K562 (cell line): Measurements from ENCODE around the gene P4HB. TPM values are rescaled to one million over a fixed set of nuclear protein-coding genes. Genes with fewer than 3 reads are reported as not detected.

Experiments used
- ASH1L ChIP-seq: fragments of 450-650 bp; IDR thresholded peaks from 2 replicates; pipeline ENCODE4 v1.6.1; 2018; ENCODE audit warnings: borderline replicate concordance, mild to moderate bottlenecking, low read depth; ENCODE audit not compliant: partially characterized antibody
- CBX1 ChIP-seq: sonication (generic); IDR thresholded peaks from 2 replicates; pipeline ENCODE4 v1.6.1; 2016; ENCODE audit warnings: antibody characterized with exemption, low read depth, mild to moderate bottlenecking
- GABPB1 ChIP-seq: sonication (generic); formaldehyde crosslinking; IDR thresholded peaks from 2 replicates; pipeline ENCODE4 v1.8.0; 2022; ENCODE audit warnings: mild to moderate bottlenecking, missing genetic modification reagents
- KDM1A ChIP-seq, 2 experiments: fragments of 450-650 bp; IDR thresholded peaks; 2 replicates each; pipeline ENCODE4 v1.6.1; 2016; ENCODE audit warnings: mild to moderate bottlenecking in 2 of 2
- NFE2L1 ChIP-seq: fragments of 450-650 bp; IDR thresholded peaks from 2 replicates; pipeline ENCODE4 v1.6.1; 2016; ENCODE audit warnings: missing genetic modification characterization, low read depth, mild to moderate bottlenecking, missing compliant biosample characterization, moderate library complexity, borderline replicate concordance
- POLR3G ChIP-seq: IDR thresholded peaks from 2 replicates; pipeline ENCODE4 v1.6.1; 2011; ENCODE audit not compliant: insufficient read length, insufficient replicate concordance; ENCODE audit errors: extremely low read depth
- TAF9B ChIP-seq: fragments of 450-650 bp; IDR thresholded peaks from 2 replicates; pipeline ENCODE4 v1.6.1; 2018; ENCODE audit warnings: mild to moderate bottlenecking; ENCODE audit not compliant: partially characterized antibody
- polyA plus RNA-seq, 8 experiments: library from polyadenylated mRNA; depleted of rRNA in 4 of 8; stranded (reverse) in 5 of 8; unstranded in 3 of 8; fragments of >200 nt; fragmentation: Nextera tagmentation in 2 of 8; fragmentation: Illumina TruSeq in 1 of 8; extraction: Ambion mirVana in 2 of 8; extraction: Trizol in 1 of 8; gene quantifications; 2 replicates each; pipeline versions ENCODE4 v1.2.1 to v1.2.3, GENCODE V29; 2011 to 2014; ENCODE audit warnings: inconsistent platforms in 1 of 8, missing spikeins in 1 of 8
- total RNA-seq, 7 experiments: library from RNA; depleted of rRNA in 6 of 7; stranded (reverse); fragments of >200 nt in 6 of 7; fragmentation: Illumina TruSeq in 2 of 7; extraction: Trizol in 2 of 7; gene quantifications; 2 replicates each; pipeline versions ENCODE4 v1.2.1 to v1.2.3, GENCODE V29; 2011 to 2021; ENCODE audit warnings: low replicate concordance in 1 of 7
- TF ChIP-seq, protein P1 (sequence below), 2 experiments: fragments of 450-650 bp; IDR thresholded peaks; 2 replicates each; pipeline ENCODE4 v1.6.1; 2016; ENCODE audit warnings: mild to moderate bottlenecking in 2 of 2, borderline replicate concordance in 1 of 2, low read depth in 1 of 2, moderate library complexity in 1 of 2
- TF ChIP-seq, protein P2 (sequence below): fragments of 250-450 bp; sonication (Bioruptor Pico); IDR thresholded peaks from 2 replicates; pipeline ENCODE4 v1.4.0; 2020
- TF ChIP-seq, protein P3 (sequence below), 2 experiments: fragments of 450-650 bp in 1 of 2; sonication (generic) in 1 of 2; formaldehyde crosslinking in 1 of 2; IDR thresholded peaks in 1 of 2; conservative IDR thresholded peaks in 1 of 2; 2 replicates each; pipeline versions ENCODE4 v1.6.1 to v1.8.1; 2016 to 2023; ENCODE audit warnings: mild to moderate bottlenecking in 2 of 2, moderate library complexity in 2 of 2, inconsistent platforms in 1 of 2, missing genetic modification reagents in 1 of 2
- TF ChIP-seq, protein P4 (sequence below): sonication (generic); formaldehyde crosslinking; IDR thresholded peaks from 2 replicates; pipeline ENCODE4 v1.8.1; 2023; ENCODE audit warnings: mild to moderate bottlenecking, missing genetic modification reagents, moderate library complexity

P4HB gene
- total and polyA plus RNA-seq, 9 of the 15 experiments (the other 6 are each of a cell fraction or from before 2014, with no cell fraction given), result 4.4 to 645 (median 325) TPM

DNA sequence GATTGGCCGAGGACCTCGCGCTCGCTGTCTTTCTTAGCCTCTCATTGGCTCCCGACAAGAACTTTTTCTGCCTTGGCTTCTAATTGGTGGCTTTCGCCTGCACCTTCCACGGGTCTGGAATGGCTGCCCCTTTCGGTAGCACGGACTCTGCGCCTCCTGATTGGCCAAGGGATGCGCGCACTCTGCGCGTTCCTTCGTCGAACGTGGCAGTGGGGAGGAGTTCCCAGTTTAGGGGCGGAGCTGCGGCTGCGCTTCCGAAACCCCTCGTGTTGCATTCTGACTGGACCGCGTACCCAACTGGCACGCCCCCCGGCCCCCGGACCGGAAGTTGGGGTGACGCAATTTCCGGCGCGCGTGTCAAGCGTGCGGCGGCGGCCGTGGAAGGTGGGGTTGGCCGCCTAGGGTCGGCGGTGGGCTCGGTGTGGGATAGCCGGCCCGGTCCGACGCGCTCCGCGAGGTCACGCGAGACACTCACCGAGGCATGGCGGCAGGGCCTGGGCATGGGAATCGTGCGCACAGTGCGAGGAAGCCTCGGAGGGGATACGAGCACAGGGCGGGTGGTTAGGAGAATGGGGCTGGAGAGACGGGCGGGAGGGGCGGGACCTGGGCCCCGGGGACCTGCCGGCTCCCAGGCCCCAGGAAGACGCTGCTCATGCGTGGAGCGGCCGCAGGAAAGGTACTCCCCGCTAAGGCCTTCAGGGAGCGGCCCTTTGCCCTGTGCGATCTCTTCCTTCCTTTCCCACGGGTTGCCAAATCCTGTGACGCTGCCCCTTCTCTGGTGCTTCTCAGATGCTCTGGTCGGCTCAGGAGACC, 627 bp upstream of the P4HB start (continued):
- TF ChIP-seq, protein P1, sequence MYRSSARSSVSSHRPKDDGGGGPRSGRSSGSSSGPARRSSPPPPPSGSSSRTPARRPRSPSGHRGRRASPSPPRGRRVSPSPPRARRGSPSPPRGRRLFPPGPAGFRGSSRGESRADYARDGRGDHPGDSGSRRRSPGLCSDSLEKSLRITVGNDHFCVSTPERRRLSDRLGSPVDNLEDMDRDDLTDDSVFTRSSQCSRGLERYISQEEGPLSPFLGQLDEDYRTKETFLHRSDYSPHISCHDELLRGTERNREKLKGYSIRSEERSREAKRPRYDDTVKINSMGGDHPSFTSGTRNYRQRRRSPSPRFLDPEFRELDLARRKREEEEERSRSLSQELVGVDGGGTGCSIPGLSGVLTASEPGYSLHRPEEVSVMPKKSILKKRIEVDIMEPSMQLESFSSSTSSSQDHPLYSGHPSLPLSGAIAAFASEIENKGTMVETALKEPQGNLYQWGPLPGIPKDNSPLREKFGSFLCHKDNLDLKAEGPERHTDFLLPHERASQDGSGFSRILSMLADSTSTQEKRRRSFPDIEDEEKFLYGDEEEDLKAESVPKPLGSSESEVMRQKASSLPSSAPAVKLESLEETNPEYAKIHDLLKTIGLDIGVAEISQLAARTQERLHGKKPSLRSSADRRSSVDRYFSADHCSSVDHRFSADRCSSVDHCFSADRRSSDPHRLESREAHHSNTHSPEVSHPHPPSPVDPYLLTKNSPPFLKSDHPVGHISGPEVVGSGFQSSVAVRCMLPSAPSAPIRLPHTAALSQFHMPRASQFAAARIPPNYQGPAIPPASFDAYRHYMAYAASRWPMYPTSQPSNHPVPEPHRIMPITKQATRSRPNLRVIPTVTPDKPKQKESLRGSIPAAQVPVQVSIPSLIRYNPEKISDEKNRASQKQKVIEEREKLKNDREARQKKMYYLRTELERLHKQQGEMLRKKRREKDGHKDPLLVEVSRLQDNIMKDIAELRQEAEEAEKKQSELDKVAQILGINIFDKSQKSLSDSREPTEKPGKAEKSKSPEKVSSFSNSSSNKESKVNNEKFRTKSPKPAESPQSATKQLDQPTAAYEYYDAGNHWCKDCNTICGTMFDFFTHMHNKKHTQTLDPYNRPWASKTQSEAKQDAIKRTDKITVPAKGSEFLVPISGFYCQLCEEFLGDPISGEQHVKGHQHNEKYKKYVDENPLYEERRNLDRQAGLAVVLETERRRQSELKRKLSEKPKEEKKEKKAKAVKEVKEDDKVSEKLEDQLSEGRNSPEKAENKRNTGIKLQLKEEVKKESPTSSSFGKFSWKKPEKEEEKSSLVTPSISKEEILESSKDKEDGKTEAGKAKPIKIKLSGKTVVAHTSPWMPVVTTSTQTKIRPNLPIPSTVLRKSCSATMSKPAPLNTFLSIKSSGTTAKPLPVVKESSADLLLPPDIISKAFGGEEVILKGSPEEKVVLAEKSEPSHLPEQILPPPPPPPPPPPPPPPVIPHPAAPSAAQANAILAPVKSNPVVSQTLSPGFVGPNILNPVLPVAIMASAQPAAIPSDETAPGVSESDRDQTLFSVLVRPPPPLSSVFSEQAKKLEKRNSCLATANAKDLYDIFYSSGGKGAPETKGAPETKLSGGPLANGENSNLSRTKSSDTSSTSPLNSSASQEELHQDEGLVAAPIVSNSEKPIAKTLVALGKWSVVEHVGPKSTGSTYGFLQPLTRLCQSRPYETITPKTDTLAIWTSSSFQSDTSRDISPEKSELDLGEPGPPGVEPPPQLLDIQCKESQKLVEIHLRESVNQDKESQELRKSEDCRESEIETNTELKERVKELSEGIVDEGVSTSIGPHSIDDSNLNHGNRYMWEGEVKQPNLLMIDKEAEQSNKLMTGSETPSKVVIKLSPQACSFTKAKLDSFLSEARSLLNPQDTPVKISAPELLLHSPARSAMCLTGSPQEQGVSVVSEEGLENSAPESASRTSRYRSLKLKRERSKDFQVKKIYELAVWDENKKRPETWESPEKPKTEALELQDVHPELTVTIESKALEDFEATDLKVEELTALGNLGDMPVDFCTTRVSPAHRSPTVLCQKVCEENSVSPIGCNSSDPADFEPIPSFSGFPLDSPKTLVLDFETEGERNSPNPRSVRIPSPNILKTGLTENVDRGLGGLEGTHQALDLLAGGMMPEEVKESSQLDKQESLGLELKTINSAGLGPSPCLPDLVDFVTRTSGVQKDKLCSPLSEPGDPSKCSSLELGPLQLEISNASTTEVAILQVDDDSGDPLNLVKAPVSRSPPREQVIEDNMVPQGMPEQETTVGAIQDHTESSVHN (IDR thresholded peaks at IDR 0.05; ENCODE audit: borderline replicate concordance in 1 of 2, low read depth in 1 of 2), result no peak
- TF ChIP-seq, protein P2, sequence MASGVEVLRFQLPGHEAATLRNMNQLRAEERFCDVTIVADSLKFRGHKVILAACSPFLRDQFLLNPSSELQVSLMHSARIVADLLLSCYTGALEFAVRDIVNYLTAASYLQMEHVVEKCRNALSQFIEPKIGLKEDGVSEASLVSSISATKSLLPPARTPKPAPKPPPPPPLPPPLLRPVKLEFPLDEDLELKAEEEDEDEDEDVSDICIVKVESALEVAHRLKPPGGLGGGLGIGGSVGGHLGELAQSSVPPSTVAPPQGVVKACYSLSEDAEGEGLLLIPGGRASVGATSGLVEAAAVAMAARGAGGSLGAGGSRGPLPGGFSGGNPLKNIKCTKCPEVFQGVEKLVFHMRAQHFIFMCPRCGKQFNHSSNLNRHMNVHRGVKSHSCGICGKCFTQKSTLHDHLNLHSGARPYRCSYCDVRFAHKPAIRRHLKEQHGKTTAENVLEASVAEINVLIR (CRISPR knock-in tag), result peak; percentile 77
- TF ChIP-seq, protein P3, sequence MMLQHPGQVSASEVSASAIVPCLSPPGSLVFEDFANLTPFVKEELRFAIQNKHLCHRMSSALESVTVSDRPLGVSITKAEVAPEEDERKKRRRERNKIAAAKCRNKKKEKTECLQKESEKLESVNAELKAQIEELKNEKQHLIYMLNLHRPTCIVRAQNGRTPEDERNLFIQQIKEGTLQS (IDR thresholded peaks at IDR 0.05), result peak; percentile 100
- TF ChIP-seq, protein P3 (CRISPR knock-in tag; conservative IDR thresholded peaks at IDR 0.05), result peak; percentile 92
- TF ChIP-seq ASH1L (peak; percentile 100), NFE2L1 (peak; percentile 30; the same call in 1 of the 2 replicates), POLR3G (no peak), GABPB1 (CRISPR knock-in tag) (peak; percentile 98), TAF9B (no peak), CBX1 (no peak), KDM1A (IDR thresholded peaks at IDR 0.05) (no peak)
- TF ChIP-seq, protein P4, sequence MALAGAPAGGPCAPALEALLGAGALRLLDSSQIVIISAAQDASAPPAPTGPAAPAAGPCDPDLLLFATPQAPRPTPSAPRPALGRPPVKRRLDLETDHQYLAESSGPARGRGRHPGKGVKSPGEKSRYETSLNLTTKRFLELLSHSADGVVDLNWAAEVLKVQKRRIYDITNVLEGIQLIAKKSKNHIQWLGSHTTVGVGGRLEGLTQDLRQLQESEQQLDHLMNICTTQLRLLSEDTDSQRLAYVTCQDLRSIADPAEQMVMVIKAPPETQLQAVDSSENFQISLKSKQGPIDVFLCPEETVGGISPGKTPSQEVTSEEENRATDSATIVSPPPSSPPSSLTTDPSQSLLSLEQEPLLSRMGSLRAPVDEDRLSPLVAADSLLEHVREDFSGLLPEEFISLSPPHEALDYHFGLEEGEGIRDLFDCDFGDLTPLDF (CRISPR knock-in tag), result no peak; the same call in 1 of the 2 replicates
